H4 (cell line): Measurements from ENCODE around the gene PCMTD2. TPM values are rescaled to one million over a fixed set of nuclear protein-coding genes. Genes with fewer than 3 reads are reported as not detected.

ENCODE experiments used
- DNase-seq: peaks from one replicate; pipeline ENCODE4 v3.0.0-alpha.2; 2015; ENCODE audit warnings: low spot score
- total RNA-seq: library from RNA; depleted of rRNA; stranded (reverse); fragments of >200 nt; shearing (Covaris generic); gene quantifications from 2 replicates; pipeline ENCODE4 v1.2.3, GENCODE V29; 2014

PCMTD2 gene
- total RNA-seq, 1 experiment from 2014 or later = 25.5 TPM

DNA sequence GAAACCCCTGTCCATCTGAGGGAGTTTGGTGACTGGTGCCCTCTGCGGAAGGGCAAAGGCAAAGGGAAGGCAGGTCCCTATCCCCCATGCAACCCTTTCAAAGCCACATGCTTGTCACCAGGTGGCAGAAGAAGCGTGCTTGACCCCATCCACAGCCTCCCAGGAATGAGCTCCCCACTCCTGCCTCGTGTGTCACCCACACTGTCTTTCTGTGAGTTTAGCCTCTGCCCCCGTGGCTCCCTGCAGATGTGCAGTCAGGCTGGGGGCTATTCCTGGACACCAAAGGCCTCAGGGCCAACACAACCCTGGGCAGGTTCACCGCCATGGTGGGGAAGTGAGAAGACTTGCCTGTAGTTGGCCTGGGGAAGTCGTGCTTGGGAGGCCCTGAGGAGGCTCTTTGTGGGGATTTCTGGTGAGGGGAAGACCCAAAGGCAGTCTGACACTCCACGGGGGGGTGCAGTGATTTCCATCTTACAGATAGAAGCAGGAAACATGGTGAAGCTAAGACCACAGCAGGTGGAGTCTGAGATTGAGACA, 16.6 kb upstream of the PCMTD2 start:
- DNase-seq = no peak

GRCh38 chr20:64239449-64240242, 15.9 kb upstream of the PCMTD2 start:
- no peak for DNase-seq

DNA sequence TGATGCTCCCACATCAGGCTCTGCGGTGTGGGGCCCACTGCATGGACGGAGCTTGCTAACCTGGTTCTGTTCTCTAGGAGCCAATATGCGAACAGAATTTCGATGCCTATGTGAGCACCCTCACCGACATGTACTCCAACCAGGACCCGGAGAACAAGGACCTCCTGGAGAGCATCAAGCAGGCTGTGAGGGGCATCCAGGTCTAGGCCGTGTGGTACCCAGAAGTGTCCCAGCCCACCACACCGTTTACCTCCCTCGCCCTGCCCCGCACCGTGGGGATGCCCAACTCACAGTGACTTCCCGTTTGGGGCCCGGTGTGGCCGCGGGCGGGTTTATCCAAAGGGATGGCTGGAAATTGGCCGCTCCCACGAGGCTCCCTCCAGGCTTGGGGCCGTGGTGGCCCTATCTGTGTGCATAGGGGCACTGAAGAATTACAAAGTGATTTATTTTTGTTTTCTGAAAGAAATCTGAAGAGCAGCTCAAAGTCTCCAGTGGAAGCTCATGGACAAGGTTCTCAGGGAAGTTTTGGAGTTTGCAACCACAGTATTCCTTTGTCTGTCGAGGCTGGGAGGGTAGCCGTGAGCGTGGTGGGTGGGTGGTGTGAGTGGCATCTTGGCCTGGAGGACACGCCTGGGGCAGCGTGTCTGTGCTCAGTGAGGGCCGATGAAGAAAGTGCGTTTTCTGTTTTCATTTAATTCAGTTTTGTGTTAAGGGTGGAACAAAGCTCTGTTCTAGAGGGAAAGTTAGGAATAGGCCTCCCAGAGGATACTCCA, 15.1 kb upstream of the PCMTD2 start:
- no peak for DNase-seq

GRCh38 chr20:64241061-64241460, 14.5 kb upstream of the PCMTD2 start:
- no peak for DNase-seq

DNA sequence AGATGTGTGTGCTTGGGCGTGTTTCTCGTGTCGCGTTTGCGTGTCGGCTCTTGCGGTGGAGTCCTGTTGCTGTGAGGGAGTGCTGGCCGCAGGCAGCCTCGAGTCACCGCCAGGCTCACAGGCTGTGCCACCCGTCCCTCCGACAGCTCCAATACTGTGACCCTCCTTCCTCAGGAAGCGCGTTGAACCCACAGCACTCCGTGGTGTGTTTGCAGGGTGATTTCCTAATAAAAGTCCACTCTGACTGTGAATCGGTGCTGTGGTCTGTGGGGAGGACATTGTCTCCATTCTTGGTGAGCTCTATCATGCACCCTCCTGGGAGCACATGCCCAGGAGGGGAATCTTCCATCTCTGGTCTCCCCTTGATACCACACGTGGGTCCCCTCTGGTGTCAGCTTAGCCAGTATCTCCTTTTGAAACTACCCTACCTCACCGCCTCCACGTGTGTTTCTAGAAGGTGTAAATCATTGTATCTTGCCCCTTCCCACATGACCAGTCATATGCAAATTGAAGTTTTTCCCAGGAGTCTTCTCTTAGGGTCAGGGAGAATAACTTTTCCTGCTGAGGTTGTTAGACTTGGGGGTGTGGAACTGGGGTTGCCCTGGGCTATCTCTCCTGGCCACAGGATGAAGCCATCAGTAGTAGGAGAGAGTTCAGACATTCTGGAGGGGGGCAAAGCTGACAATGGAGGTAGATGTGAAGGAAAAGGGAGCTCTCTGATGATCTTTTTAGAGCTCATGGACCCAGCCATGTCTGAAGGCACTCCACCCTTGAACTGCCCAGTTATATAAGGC, 13.3 kb upstream of the PCMTD2 start:
- no peak for DNase-seq

DNA sequence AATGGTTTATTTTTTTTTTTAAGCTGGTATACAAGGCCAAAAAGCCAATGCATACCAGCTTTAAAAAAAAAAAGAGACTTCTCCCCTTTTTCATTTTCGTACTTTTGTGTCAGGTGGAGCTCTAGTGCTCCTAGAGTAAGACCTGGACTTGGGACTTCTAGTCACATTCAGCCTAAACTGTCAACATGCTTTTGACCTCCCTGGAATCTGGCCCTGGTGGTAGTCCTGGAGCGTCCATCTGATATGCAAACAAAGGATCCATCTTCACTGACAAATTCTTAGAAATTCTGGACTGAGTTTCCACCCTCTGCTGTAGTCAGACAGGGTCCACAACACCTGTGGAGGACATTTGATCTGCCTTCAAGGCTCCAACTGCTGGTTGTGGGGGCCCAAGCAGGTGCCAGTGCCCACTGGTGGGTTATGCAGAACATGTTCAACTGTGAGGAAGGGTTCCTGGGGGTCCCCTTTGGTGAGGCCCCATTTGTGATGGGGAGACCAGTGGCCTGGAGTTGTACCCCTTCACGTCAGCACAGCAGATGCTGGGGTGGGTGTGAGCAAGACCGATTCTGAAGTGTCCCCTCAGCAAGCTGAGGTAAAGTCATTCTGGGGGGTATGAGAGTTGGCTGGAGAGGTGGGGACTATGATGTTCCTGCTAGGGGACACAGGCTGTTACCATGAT, 12.6 kb upstream of the PCMTD2 start:
- DNase-seq = no peak

GRCh38 chr20:64244281-64244805, 11.2 kb upstream of the PCMTD2 start:
- no peak for DNase-seq

DNA sequence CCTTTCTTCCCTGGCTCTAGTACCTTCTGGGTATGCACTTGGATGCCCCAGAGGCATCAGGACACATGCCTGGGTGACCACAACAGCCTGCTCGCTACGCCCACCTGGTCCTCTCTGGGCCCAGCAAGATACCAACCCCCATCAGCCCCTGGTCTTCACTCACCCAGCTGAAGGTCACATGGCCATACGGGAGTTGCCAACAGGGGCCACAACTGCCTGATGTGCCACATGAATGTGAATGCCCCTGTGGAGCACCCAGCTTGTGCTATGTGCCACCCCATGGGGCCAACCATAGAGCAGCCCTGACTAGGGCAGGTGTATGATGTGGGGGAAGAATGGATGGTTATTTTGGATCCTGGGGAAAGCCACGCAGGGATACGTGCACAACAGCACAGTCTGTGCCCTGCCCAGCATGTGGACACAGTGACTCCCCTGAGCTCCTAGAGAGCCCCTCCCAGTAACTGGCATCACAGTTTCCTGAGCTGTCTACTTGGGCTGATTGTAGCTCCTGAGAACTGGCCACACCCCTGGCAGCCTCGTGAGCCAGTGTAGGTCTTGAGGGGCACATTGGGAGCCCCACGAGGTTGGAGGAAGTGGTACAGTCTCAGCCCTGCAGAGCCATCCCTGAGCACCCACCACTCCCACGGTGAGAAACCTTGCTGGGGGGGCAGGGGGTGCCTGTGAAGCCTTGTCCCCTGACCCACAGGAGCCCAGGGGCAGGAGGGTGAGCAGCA, 10.5 kb upstream of the PCMTD2 start:
- DNase-seq = no peak

DNA sequence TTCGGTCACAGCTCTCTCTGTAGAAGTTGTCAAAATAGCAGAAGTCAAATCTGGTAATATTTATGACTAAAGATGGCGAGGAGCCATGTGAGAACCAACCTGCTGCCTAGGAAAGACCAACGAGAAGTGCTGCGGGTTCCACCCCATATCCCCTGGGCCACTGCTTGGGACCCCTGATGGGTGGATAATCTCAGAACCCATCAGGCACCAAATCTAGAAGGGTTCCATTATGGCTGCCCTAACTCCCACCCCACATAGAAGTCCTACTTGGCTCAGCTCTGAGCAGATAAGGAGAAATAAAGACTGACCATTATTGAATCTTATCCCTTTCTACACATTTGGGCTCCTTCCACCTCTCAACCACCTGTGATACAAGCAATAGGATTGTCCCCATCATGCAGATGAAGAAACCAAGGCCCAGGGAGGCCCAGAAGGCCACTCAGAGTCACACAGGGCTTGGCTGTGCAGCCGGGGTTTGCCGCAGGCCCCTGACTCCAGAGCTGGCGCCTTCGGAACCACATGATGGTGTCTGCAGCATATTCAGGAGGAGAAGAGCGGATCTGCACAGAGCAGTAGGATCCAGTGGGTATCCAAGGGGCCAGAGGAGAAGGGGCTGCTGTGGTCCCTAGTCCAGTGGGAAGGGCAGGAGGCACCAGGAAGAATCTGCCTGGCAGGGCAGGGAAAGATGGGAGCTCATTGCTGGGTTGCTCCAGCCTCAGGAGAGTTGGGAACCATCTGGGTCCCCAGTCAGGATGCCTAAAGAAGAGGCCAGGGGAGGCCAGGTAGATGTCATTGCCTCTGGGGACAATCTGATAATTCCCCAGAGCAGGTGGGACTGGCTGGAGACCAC, 9.6 kb upstream of the PCMTD2 start:
- no peak for DNase-seq

GRCh38 chr20:64246616-64247306, 8.8 kb upstream of the PCMTD2 start:
- DNase-seq = no peak

GRCh38 chr20:64247307-64247618, 8.3 kb upstream of the PCMTD2 start:
- no peak for DNase-seq

GRCh38 chr20:64247970-64248841, 7.3 kb upstream of the PCMTD2 start:
- DNase-seq = no peak

GRCh38 chr20:64250027-64250426, 5.5 kb upstream of the PCMTD2 start:
- no peak for DNase-seq

- no peak for DNase-seq
Measured at GRCh38 chr20:64253000-64253383, 2.6 kb upstream of the PCMTD2 start.

DNA sequence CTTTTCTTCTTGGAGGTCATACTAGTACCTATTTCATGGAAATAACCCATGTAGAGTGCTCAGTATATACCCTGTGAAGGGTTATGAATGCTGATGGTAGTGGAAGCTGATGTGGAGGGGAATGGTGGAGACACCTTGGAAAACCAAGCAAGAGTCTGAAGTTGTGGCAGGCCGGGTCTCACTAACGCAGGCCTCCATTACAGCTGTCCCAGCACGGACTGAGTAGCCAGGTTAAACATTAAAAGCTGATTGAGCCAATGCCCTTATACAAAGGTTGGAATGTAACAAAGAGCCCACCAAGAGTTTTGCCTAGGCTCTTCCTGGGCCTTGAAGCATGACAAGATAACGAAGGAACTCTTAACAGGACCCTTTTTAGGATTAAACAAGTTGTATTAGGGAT, 2.1 kb upstream of the PCMTD2 start:
- DNase-seq = no peak

GRCh38 chr20:64254156-64254555, 1.4 kb upstream of the PCMTD2 start:
- no peak for DNase-seq

DNA sequence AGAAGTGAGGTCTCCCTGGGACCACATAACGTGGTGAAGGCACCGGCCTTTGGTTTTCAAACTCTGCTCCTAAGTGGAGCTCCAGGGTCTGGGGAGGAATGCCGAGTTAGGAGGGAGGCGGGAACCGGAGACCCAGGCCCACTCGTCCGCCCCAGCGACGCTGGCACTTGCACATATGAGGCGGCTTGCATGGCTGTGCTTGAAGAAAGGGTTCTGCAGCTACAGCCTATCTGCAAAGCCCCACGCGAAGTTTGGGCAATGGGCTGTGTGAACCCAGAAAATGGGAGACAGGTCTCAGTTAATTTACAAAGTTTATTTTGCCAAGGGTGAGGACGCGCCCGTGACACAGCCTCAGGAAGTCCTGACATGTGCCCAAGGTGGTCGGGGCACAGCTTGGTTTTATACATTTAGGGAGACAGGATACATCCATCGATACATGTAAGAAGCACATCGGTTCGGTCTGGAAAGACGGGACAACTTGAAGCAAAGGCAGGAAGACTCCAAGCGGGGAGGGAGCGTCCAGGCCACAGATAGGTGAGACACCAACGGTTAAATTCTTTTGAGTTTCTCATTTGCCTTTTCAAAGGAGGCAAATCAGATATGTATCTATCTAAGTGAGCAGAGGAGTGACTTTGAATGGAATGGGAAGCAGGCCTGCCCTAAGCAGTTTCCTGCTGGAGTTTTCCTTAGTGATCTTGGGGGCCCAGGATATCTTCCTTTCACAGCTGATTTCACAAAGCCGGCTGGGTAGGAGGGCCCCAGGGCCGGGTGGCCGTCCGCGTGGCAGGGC, 782 bp upstream of the PCMTD2 start:
- DNase-seq = no peak
